Keratinocyte (primary cell): ENCODE results near the gene RASGRP3.

Source experiments
- CTCF ChIP-seq, 3 experiments: IDR thresholded peaks in 1 of 3; conservative IDR thresholded peaks in 1 of 3; optimal IDR thresholded peaks in 1 of 3; 2 replicates in 2 of 3; 3 replicates in 1 of 3; pipeline versions ENCODE3 to v1.5.1; 2011; ENCODE audit warnings: low read length in 3 of 3, mild to moderate bottlenecking in 3 of 3, moderate library complexity in 2 of 3, control low read depth in 1 of 3, inconsistent platforms in 1 of 3; ENCODE audit not compliant: insufficient read depth in 2 of 3; ENCODE audit errors: extremely low read depth in 1 of 3
- EZH2 ChIP-seq: IDR thresholded peaks from one replicate; pipeline ENCODE4 v1.6.1; 2012; ENCODE audit warnings: inconsistent platforms, mild to moderate bottlenecking, low read length, moderate library complexity

GRCh38 chr2:33525666-33526065, 49.2 kb downstream of the RASGRP3 start:
- TF ChIP-seq CTCF (optimal IDR thresholded peaks at IDR 0.05 in 1 of 3, IDR thresholded peaks at IDR 0.05 in 1 of 3, conservative IDR thresholded peaks at IDR 0.05 in 1 of 3; ENCODE audit: extremely low read depth in 1 of 3, insufficient read depth in 2 of 3, low read length in 3 of 3): no peak
- TF ChIP-seq EZH2: no peak
